WTC11 (cell line): ENCODE data around the gene GALR2.

Experiments
- ARID4B ChIP-seq: sonication (generic); formaldehyde crosslinking; IDR thresholded peaks from 2 replicates; pipeline ENCODE4 v1.8.0; 2023; ENCODE audit warnings: missing genetic modification reagents, mild to moderate bottlenecking, borderline replicate concordance
- CTCF ChIP-seq: fragments of 200-600 bp; IDR thresholded peaks from 2 replicates; pipeline ENCODE4 v1.8.0; 2022; ENCODE audit warnings: antibody characterized with exemption
- E2F4 ChIP-seq: sonication (generic); formaldehyde crosslinking; IDR thresholded peaks from 2 replicates; pipeline ENCODE4 v1.8.1; 2022; ENCODE audit warnings: low read depth, mild to moderate bottlenecking, moderate library complexity, missing genetic modification reagents, borderline replicate concordance
- ELF4 ChIP-seq: sonication (generic); formaldehyde crosslinking; IDR thresholded peaks from 2 replicates; pipeline ENCODE4 v1.8.1; 2022; ENCODE audit warnings: low read depth, mild to moderate bottlenecking, moderate library complexity, missing genetic modification reagents
- MYBL2 ChIP-seq: sonication (generic); formaldehyde crosslinking; IDR thresholded peaks from 2 replicates; pipeline ENCODE4 v1.8.1; 2023; ENCODE audit warnings: mild to moderate bottlenecking, moderate library complexity, missing genetic modification reagents
- NR2C2 ChIP-seq: sonication (generic); formaldehyde crosslinking; IDR thresholded peaks from 2 replicates; pipeline ENCODE4 v1.8.0; 2022; ENCODE audit warnings: mild to moderate bottlenecking, missing genetic modification reagents
- PREB ChIP-seq: sonication (generic); formaldehyde crosslinking; IDR thresholded peaks from 2 replicates; pipeline ENCODE4 v1.8.1; 2022; ENCODE audit warnings: mild to moderate bottlenecking, missing genetic modification reagents, moderate library complexity, borderline replicate concordance
- SMAD3 ChIP-seq: sonication (generic); formaldehyde crosslinking; IDR thresholded peaks from 2 replicates; pipeline ENCODE4 v1.8.0; 2022; ENCODE audit warnings: missing genetic modification reagents, mild to moderate bottlenecking, borderline replicate concordance
- SP1 ChIP-seq: sonication (generic); formaldehyde crosslinking; conservative IDR thresholded peaks from 2 replicates; pipeline ENCODE4 v1.8.1; 2022; ENCODE audit warnings: missing genetic modification reagents
- ZBTB21 ChIP-seq: sonication (generic); formaldehyde crosslinking; IDR thresholded peaks from 2 replicates; pipeline ENCODE4 v1.8.1; 2023; ENCODE audit warnings: mild to moderate bottlenecking, missing genetic modification reagents, borderline replicate concordance
- ZNF317 ChIP-seq: sonication (generic); formaldehyde crosslinking; IDR thresholded peaks from 2 replicates; pipeline ENCODE4 v1.8.1; 2023; ENCODE audit warnings: low read depth, mild to moderate bottlenecking, moderate library complexity, missing genetic modification reagents, borderline replicate concordance

- TF ChIP-seq CTCF (no peak), SMAD3 (CRISPR knock-in tag) (no peak), ELF4 (no peak), ZNF317 (no peak), E2F4 (CRISPR knock-in tag) (no peak), NR2C2 (CRISPR knock-in tag) (no peak), MYBL2 (CRISPR knock-in tag) (no peak), SP1 (no peak), ZBTB21 (no peak), PREB (CRISPR knock-in tag) (no peak), ARID4B (CRISPR knock-in tag) (no peak)
Measured at GRCh38 chr17:76075364-76076145, 974 bp downstream of the GALR2 start.
